Ishikawa (cell line): ENCODE results near the gene NTM.

Experiments
- CEBPB ChIP-seq: IDR thresholded peaks from 2 replicates; pipeline ENCODE4 v1.6.1; 2012
- CREB1 ChIP-seq: IDR thresholded peaks from 2 replicates; pipeline ENCODE4 v1.6.1; 2012; ENCODE audit warnings: low read depth
- EGR1 ChIP-seq: IDR thresholded peaks from 2 replicates; pipeline ENCODE4 v1.6.1; 2012
- EP300 ChIP-seq: IDR thresholded peaks from 2 replicates; pipeline ENCODE4 v1.6.1; 2012; ENCODE audit warnings: borderline replicate concordance
- NFIC ChIP-seq: IDR thresholded peaks from 2 replicates; pipeline ENCODE4 v1.6.1; 2012
- RAD21 ChIP-seq: IDR thresholded peaks from 2 replicates; pipeline ENCODE4 v1.6.1; 2012; ENCODE audit warnings: low read depth
- TAF1 ChIP-seq: IDR thresholded peaks from 2 replicates; pipeline ENCODE4 v1.6.1; 2012; ENCODE audit warnings: low read depth, mild to moderate bottlenecking
- TCF12 ChIP-seq: IDR thresholded peaks from 2 replicates; pipeline ENCODE4 v1.6.1; 2012; ENCODE audit warnings: low read depth
- TEAD4 ChIP-seq: IDR thresholded peaks from 2 replicates; pipeline ENCODE4 v1.6.1; 2012
- YY1 ChIP-seq: IDR thresholded peaks from 2 replicates; pipeline ENCODE4 v1.6.1; 2012; ENCODE audit warnings: low read depth
- ZBTB7A ChIP-seq: IDR thresholded peaks from 2 replicates; pipeline ENCODE4 v1.6.1; 2012; ENCODE audit warnings: low read depth
- TF ChIP-seq, protein P1 (sequence below): IDR thresholded peaks from 2 replicates; pipeline ENCODE4 v1.6.1; 2012
- TF ChIP-seq, protein P2 (sequence below): IDR thresholded peaks from 2 replicates; pipeline ENCODE4 v1.6.1; 2012; ENCODE audit warnings: low read depth, mild to moderate bottlenecking
- TF ChIP-seq, protein P3 (sequence below): IDR thresholded peaks from 2 replicates; pipeline ENCODE4 v1.6.1; 2012

The NTM gene

GRCh38 chr11:131681920-131682319 is 311.5 kb downstream of the NTM start:
- TF ChIP-seq ZBTB7A (no peak), YY1 (no peak), RAD21 (no peak), TCF12 (no peak), CEBPB (no peak), TEAD4 (no peak), CREB1 (no peak)
- TF ChIP-seq, protein P1, sequence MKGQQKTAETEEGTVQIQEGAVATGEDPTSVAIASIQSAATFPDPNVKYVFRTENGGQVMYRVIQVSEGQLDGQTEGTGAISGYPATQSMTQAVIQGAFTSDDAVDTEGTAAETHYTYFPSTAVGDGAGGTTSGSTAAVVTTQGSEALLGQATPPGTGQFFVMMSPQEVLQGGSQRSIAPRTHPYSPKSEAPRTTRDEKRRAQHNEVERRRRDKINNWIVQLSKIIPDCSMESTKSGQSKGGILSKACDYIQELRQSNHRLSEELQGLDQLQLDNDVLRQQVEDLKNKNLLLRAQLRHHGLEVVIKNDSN = no peak
- TF ChIP-seq, protein P2, sequence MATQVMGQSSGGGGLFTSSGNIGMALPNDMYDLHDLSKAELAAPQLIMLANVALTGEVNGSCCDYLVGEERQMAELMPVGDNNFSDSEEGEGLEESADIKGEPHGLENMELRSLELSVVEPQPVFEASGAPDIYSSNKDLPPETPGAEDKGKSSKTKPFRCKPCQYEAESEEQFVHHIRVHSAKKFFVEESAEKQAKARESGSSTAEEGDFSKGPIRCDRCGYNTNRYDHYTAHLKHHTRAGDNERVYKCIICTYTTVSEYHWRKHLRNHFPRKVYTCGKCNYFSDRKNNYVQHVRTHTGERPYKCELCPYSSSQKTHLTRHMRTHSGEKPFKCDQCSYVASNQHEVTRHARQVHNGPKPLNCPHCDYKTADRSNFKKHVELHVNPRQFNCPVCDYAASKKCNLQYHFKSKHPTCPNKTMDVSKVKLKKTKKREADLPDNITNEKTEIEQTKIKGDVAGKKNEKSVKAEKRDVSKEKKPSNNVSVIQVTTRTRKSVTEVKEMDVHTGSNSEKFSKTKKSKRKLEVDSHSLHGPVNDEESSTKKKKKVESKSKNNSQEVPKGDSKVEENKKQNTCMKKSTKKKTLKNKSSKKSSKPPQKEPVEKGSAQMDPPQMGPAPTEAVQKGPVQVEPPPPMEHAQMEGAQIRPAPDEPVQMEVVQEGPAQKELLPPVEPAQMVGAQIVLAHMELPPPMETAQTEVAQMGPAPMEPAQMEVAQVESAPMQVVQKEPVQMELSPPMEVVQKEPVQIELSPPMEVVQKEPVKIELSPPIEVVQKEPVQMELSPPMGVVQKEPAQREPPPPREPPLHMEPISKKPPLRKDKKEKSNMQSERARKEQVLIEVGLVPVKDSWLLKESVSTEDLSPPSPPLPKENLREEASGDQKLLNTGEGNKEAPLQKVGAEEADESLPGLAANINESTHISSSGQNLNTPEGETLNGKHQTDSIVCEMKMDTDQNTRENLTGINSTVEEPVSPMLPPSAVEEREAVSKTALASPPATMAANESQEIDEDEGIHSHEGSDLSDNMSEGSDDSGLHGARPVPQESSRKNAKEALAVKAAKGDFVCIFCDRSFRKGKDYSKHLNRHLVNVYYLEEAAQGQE = no peak

DNA sequence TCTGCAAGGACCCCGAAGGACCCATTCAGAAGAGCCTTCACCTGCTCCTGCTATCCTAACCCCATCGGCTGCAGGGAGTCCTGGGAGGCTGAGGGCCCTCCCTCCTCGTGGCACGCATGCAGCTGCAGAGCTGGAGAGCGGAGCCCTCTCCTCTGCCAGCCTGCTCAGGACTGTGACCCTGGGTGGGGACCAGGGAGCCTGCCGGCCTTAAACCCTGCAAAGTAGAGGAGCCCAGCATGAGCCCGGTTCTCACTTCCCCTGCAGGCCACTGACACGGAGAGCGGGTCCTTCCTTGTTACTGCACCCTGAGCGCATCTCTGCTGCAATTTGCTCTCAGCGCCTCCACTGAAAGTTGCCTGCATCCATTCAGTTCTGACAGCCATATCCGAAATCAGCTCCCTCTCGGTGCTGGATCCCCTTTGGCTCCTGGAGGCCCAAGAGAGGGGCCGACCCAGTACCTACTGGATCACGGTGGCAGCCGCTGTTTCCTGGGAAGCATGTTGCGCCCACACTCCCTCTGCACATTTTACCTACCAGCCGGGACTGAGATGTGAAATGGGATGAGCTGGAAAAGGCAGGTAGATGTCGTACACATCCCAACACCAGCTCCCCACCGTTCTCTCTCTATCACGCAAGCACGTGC is 312.1 kb downstream of the NTM start:
- TF ChIP-seq EGR1 (no peak), ZBTB7A (no peak), RAD21 (no peak), NFIC (no peak), CREB1 (no peak), CEBPB (no peak), EP300 (no peak), TAF1 (no peak), TCF12 (no peak)
- TF ChIP-seq, protein P3, sequence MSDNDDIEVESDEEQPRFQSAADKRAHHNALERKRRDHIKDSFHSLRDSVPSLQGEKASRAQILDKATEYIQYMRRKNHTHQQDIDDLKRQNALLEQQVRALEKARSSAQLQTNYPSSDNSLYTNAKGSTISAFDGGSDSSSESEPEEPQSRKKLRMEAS = no peak
- TF ChIP-seq, protein P1 = no peak
- TF ChIP-seq, protein P2 = no peak

DNA sequence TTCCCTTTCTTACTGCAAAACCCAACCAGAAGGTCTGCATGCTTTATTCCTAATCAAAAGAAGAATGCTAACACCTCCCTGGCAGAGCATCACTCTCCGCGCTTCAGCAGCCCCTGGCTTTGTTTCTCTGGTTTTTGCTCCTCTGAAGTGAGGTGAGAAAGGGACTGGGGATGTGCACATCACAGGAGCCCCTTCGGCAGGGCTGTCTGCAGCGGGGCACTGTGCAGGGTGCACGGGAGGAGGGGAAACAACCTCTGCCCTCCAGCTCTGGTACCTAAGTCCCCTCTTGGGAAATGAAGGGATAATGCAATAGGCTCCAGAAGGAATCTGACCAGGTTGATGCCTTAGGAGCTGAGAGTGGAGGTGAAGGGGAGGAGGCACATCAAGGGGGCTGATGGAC is 312.7 kb downstream of the NTM start:
- TF ChIP-seq TAF1 (no peak), EGR1 (no peak), TCF12 (no peak), EP300 (no peak), YY1 (no peak), CEBPB (no peak), ZBTB7A (no peak)
- TF ChIP-seq, protein P2 = no peak
- TF ChIP-seq, protein P1 = no peak

- TF ChIP-seq, protein P1 = no peak
- TF ChIP-seq ZBTB7A (no peak), YY1 (no peak), EGR1 (no peak), TCF12 (no peak), TAF1 (no peak), CREB1 (no peak), EP300 (no peak), NFIC (no peak)
- TF ChIP-seq, protein P3 = no peak
- TF ChIP-seq, protein P2 = no peak
Measured at GRCh38 chr11:131683666-131684065, 313.3 kb downstream of the NTM start.
